Duodenal mucosa (tissue), 2 donors: Measurements from ENCODE around the gene XPC.
"Not testable (repeated sequence)": the region's sequence is repeated elsewhere in the genome, so short reads cannot be mapped to it uniquely, and the experiment has no call there.

Experiments
- H3K27ac ChIP-seq: one replicate; pipeline ENCODE4 v1.7.0; 2013; ENCODE audit warnings: low read depth, low read length
- H3K27me3 ChIP-seq, 2 donors: one replicate each; pipeline ENCODE4 v1.7.0; 2013; ENCODE audit warnings: low read length in 2 of 2, control low read depth in 1 of 2; ENCODE audit not compliant: insufficient read depth in 2 of 2, control insufficient read depth in 1 of 2
- H3K36me3 ChIP-seq, 2 donors: one replicate each; pipeline ENCODE4 v1.7.0; 2013; ENCODE audit warnings: low read length in 2 of 2, control low read depth in 1 of 2; ENCODE audit not compliant: insufficient read depth in 2 of 2, control insufficient read depth in 1 of 2
- H3K4me1 ChIP-seq, 2 donors: one replicate each; pipeline ENCODE4 v1.7.0; 2013; ENCODE audit warnings: low read length in 2 of 2, control low read depth in 1 of 2; ENCODE audit not compliant: insufficient read depth in 2 of 2, control insufficient read depth in 1 of 2
- H3K4me3 ChIP-seq, 2 donors: one replicate each; pipeline ENCODE4 v1.7.0; 2013; ENCODE audit warnings: low read length in 2 of 2, low read depth in 1 of 2
- H3K9ac ChIP-seq, 2 donors: one replicate each; pipeline ENCODE4 v1.7.0; 2013; ENCODE audit warnings: low read length in 2 of 2, low read depth in 1 of 2
- H3K9me3 ChIP-seq, 2 donors: one replicate each; pipeline ENCODE4 v1.7.0; 2013; ENCODE audit warnings: low read length in 2 of 2, control low read depth in 1 of 2; ENCODE audit not compliant: control insufficient read depth in 1 of 2

Gene XPC

DNA sequence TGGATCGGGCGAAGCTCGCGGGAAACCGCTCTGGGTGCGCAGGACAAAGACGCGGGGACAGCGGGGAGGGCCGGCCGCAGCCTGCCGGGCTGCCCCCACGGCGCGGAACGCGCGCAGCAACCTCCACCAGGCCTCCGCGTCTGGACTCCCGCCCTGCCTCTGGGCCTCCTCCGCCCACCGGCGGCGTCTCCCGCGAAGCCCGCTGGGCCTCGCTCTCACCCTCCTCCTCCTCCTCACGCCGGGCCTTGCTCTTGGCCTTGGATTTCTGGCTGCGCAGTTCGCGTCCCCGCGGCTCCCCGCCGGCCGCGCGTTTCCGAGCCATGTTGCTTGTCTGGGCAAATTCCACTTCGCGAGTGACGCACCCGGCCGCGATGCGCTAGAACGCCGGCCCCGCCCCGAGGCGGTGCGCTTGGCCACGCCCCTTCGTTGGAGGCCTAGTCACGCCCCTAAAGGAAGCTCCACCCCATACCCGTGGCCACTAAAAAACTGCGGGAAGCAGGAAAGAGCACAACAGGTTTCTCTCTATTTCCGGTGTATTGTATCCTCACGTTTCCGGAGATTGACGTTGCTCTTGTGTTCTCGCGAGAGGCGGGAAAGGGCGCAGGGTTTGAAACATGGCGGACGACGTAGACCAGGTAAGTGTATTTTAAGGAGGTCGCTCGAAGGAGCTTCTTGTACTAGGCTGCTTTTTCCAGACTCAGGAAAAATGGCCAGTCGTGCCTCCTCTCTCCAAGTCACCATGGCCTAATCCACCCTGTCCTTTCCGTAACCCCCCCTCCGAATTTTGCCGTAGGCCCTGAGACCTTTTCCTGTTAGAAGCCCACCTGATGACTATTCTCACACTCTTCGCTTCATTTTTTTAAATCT is at the start of gene XPC, which contains the start of gene LSM3:
XPC (minus strand) TSS at position 355 of the 867 bp plus-strand sequence; CDS start at position 322, 33 bp downstream.
LSM3 (plus strand) TSS at position 571 of the 867 bp plus-strand sequence; CDS start at position 615, 44 bp downstream.
- Histone ChIP-seq H3K36me3 (peaks cover 7 to 15% of the 10 kb centered on the region in 2 donors), H3K27me3 (no peaks in the 10 kb centered on the region), H3K9ac (peak within 1 kb of the TSS; percentile 97 to 98), H3K4me3 (peak within 1 kb of the TSS; percentile 95 to 99), H3K4me1 (peaks cover 20 to 44% of the 10 kb centered on the region in 2 donors), H3K27ac (peak within 1 kb of the TSS; percentile 93), H3K9me3 (no peaks in the 10 kb centered on the region)

GRCh38 chr3:14227856-14228255 is 49.5 kb upstream of the XPC start:
- Histone ChIP-seq H3K9ac (no peak overlapping the region), H3K36me3 (no peaks in the 10 kb centered on the region), H3K4me3 (no peak overlapping the region), H3K4me1 (peaks cover 41 to 49% of the 10 kb centered on the region in 2 donors), H3K27me3 (no peaks in the 10 kb centered on the region), H3K27ac (no peak overlapping the region), H3K9me3 (no peaks in the 10 kb centered on the region)

DNA sequence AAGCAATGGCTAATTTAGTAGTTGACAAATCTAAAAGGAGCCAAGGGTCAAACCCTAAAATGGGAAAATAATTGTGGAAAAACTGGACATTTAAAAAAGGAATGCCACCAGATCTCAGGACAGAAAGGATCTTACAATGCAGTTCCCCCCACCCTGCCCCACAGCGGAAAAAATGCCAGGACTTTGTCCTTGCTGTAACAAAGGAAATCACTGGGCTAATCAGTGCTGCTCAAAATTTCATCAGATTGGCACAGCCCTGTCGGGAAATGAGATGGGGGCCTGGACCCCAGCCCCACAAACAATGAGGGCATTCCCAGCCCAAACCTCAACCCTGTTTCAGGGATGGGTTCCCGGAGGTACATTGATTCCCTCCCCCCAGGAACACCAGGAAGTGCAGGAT is 48.0 kb upstream of the XPC start:
- H3K9me3 ChIP-seq, H3K27ac ChIP-seq, H3K27me3 ChIP-seq, H3K4me3 ChIP-seq, H3K9ac ChIP-seq, H3K36me3 ChIP-seq: not testable (repeated sequence)
- peaks cover 39 to 41% of the 10 kb centered on the region in 2 donors for H3K4me1 ChIP-seq

DNA sequence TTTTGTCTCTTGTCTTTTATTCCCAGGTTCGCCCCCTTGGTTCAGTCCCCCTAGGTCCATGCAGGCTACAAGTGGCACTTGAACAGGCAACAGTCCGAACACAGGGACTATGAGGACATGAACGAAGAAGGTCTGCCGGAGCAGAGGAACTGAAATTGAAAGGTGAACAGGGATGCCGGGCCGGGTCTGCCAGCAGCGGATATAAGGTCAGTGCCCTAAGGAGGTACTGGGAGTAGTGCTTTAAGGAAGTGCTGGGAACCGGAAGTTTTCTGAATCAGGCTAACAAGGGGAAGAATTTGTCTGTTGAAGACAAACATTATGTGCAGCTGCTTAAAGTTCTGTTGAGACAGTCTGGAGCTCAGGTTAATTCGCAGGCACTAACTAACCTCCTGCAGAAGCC is 47.0 kb upstream of the XPC start:
- no peak overlapping the region for H3K27ac ChIP-seq
- no peaks in the 10 kb centered on the region for H3K27me3 ChIP-seq
- no peak overlapping the region for H3K4me3 ChIP-seq
- peaks cover 37 to 41% of the 10 kb centered on the region in 2 donors for H3K4me1 ChIP-seq
- H3K36me3 ChIP-seq, result no peaks in the 10 kb centered on the region
- H3K9ac ChIP-seq, result no peak overlapping the region
- peaks cover 0 to 4% of the 10 kb centered on the region in 2 donors for H3K9me3 ChIP-seq

DNA sequence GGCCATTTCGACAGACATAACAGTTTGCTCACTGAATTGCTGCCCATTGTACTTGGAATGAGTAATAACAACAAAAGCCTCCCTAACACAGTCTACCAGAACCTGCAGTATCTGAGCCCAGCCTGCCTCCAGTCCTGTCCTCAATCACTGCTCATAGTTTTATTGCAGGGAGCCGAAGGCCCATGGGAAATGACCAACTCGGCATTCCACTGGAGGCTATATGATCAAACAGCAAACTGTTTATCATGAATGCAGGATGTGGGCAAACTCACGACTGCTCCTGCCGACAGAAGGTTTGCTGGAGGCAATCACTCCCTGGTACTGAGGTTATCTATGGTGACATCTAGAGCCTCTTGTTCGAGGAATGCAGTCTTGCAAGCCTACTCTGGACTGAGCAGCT is 46.5 kb upstream of the XPC start:
- Histone ChIP-seq H3K4me1 (peaks cover 37 to 41% of the 10 kb centered on the region in 2 donors), H3K27me3 (no peaks in the 10 kb centered on the region), H3K27ac (no peak overlapping the region), H3K36me3 (no peaks in the 10 kb centered on the region), H3K9ac (no peak overlapping the region), H3K4me3 (no peak overlapping the region), H3K9me3 (peaks cover 0 to 4% of the 10 kb centered on the region in 2 donors)

DNA sequence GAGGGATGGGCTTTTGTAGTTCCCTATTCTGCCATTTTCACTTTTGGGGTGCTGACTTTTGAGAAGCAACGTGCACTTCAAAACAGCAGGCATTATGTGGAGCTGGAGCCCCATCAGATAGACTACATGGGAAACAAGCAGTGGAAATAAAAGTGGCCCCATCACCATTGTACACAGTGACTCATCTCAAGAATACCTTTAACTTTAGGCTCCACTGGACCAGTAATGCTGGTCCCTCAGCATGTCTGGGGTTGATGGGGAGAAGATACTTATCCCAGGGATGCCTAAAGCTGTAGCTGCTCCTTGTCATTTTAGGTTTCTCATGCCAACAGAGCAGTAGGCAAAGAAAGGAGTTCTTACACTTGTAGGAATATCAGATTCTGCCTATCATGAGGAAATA is 45.2 kb upstream of the XPC start:
- peaks cover 0 to 4% of the 10 kb centered on the region in 2 donors for H3K9me3 ChIP-seq
- no peaks in the 10 kb centered on the region for H3K27me3 ChIP-seq
- no peak overlapping the region for H3K27ac ChIP-seq
- H3K9ac ChIP-seq, result no peak overlapping the region
- H3K4me1 ChIP-seq, result peaks cover 34 to 36% of the 10 kb centered on the region in 2 donors
- no peak overlapping the region for H3K4me3 ChIP-seq
- no peaks in the 10 kb centered on the region for H3K36me3 ChIP-seq

- no peak overlapping the region for H3K9ac ChIP-seq
Observed at GRCh38 chr3:14222900-14223594, 44.6 kb upstream of the XPC start.

DNA sequence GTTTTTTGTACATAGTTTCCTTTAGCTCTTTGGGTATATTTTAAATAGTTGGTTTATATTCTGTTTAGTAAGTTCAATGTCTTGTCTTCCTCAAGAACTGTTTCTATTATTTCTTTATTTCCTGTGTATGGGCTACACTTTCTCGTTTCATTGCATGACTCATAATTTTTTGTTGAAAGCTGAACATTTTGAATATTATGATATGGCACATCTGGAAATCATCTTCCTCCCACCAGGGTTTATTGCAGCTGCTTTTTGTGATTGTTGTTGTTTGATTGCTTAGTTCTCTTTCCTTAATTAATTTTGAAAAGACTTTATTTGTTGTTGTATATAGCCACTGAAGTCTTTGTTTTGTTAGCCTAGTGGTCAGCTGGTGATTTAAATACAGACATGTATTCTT is 44.1 kb upstream of the XPC start:
- Histone ChIP-seq H3K4me3 (no peak overlapping the region), H3K9ac (no peak overlapping the region), H3K27ac (no peak overlapping the region)

More at GRCh38 chr3:14222900-14223594, 44.6 kb upstream of the XPC start:
- Histone ChIP-seq H3K4me3 (no peak overlapping the region), H3K27me3 (no peaks in the 10 kb centered on the region), H3K27ac (no peak overlapping the region), H3K9me3 (peaks cover 0 to 4% of the 10 kb centered on the region in 2 donors), H3K36me3 (no peaks in the 10 kb centered on the region), H3K4me1 (peaks cover 28 to 31% of the 10 kb centered on the region in 2 donors)

DNA sequence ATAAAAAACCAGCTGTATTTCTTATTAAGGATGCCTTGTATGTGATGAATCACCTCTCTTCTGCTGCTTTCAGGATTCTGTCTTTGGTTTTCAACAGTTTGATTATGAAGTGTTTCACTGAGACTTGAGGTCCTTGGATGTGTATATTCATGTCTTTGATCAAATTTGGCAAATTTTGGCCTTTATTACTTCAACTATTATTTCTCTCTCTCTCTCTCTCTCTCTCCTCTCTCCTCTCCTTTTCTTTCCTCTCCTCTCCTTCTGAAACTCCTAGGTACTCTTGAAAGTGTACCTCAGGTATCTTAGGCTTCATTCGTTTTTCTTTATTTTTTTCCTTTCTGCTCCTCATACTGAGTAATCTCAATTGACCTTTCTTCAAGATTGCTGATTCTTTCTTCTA is 43.5 kb upstream of the XPC start:
- H3K9me3 ChIP-seq, result peaks cover 0 to 4% of the 10 kb centered on the region in 2 donors
- H3K4me1 ChIP-seq, result peaks cover 20 to 22% of the 10 kb centered on the region in 2 donors
- H3K27ac ChIP-seq, result no peak overlapping the region
- H3K27me3 ChIP-seq, result no peaks in the 10 kb centered on the region
- H3K4me3 ChIP-seq, result no peak overlapping the region
- no peaks in the 10 kb centered on the region for H3K36me3 ChIP-seq
- H3K9ac ChIP-seq, result no peak overlapping the region

More for the DNA sequence above, 44.1 kb upstream of the XPC start:
- H3K9me3 ChIP-seq, result peaks cover 0 to 4% of the 10 kb centered on the region in 2 donors
- peaks cover 26 to 28% of the 10 kb centered on the region in 2 donors for H3K4me1 ChIP-seq
- H3K27me3 ChIP-seq, result no peaks in the 10 kb centered on the region
- no peaks in the 10 kb centered on the region for H3K36me3 ChIP-seq

GRCh38 chr3:14220933-14221332 is 42.5 kb upstream of the XPC start:
- H3K27ac ChIP-seq, result no peak overlapping the region
- H3K36me3 ChIP-seq, result no peaks in the 10 kb centered on the region
- no peaks in the 10 kb centered on the region for H3K27me3 ChIP-seq
- H3K9me3 ChIP-seq, result peaks cover 0 to 4% of the 10 kb centered on the region in 2 donors
- H3K9ac ChIP-seq, result no peak overlapping the region
- peaks cover 11 to 16% of the 10 kb centered on the region in 2 donors for H3K4me1 ChIP-seq
- no peak overlapping the region for H3K4me3 ChIP-seq
